A673 (cell line): ENCODE data around the gene AP2B1. TPM values are rescaled to one million over a fixed set of nuclear protein-coding genes. Genes with fewer than 3 reads are reported as not detected.

ENCODE experiments used
- BruUV-seq: library from RNA; stranded (reverse); fragments of 400-500 nt; replicated peaks from 2 replicates; lab custom pipeline; 2021; lab: Mats Ljungman, UMichigan
- CTCF ChIA-PET: fragments of 300-600 bp; sonication (Branson Sonifier 250); formaldehyde crosslinking; loops from one replicate; lab custom pipeline; 2022; ENCODE audit warnings: antibody characterized with exemption; lab: Charles Lee
- POLR2A ChIA-PET: fragments of 300-600 bp; sonication (Branson Sonifier 250); formaldehyde crosslinking; loops from one replicate; lab custom pipeline; 2022; ENCODE audit warnings: antibody characterized with exemption; ENCODE audit not compliant: low non-redundant PET; lab: Charles Lee
- DNase-seq: peaks from one replicate; pipeline ENCODE4 v3.0.0-alpha.2; 2015; ENCODE audit warnings: low spot score
- H3K27ac ChIP-seq: fragments of 200-600 bp; sonication (generic); 2 replicates; pipeline ENCODE4 v1.5.1; 2016; ENCODE audit warnings: mixed run types, low read depth, mild to moderate bottlenecking, mixed read lengths, antibody characterized with exemption, low read length; ENCODE audit not compliant: poor library complexity, severe bottlenecking
- H3K27me3 ChIP-seq: fragments of 200-600 bp; sonication (generic); replicated peaks from 2 replicates; pipeline ENCODE4 v1.6.1; 2017; ENCODE audit warnings: mixed run types, low read depth, mild to moderate bottlenecking, mixed read lengths, antibody characterized with exemption, low read length; ENCODE audit not compliant: insufficient read depth, poor library complexity
- H3K36me3 ChIP-seq: fragments of 200-600 bp; sonication (generic); 2 replicates; pipeline ENCODE4 v1.6.1; 2016; ENCODE audit warnings: mixed run types, mild to moderate bottlenecking, mixed read lengths, antibody characterized with exemption, low read length; ENCODE audit not compliant: insufficient read depth, poor library complexity, severe bottlenecking
- H3K4me1 ChIP-seq: fragments of 200-600 bp; sonication (generic); 2 replicates; pipeline ENCODE4 v1.6.1; 2017; ENCODE audit warnings: mixed run types, mild to moderate bottlenecking, mixed read lengths, antibody characterized with exemption, low read length; ENCODE audit not compliant: insufficient read depth, poor library complexity, severe bottlenecking
- H3K4me3 ChIP-seq: fragments of 200-600 bp; sonication (generic); 2 replicates; pipeline ENCODE4 v1.5.1; 2016; ENCODE audit warnings: low read depth, mixed run types, mild to moderate bottlenecking, mixed read lengths, low read length; ENCODE audit not compliant: poor library complexity, severe bottlenecking
- H3K9me3 ChIP-seq: fragments of 200-600 bp; sonication (generic); 2 replicates; pipeline ENCODE4 v1.6.1; 2016; ENCODE audit warnings: mixed run types, low read depth, mild to moderate bottlenecking, mixed read lengths, antibody characterized with exemption, low read length; ENCODE audit not compliant: poor library complexity, severe bottlenecking
- EZH2 ChIP-seq: fragments of 200-600 bp; sonication (generic); IDR thresholded peaks from 2 replicates; pipeline ENCODE4 v1.6.1; 2017; ENCODE audit warnings: borderline replicate concordance, low read depth, mild to moderate bottlenecking, mixed read lengths, antibody characterized with exemption, low read length; ENCODE audit not compliant: poor library complexity, severe bottlenecking
- intact Hi-C: fragments of 100-400 bp; cut with micrococcal nuclease; formaldehyde crosslinking; loops from one replicate; pipeline ENCODE4 v1.10.0; 2022; ENCODE audit not compliant: unreplicated experiment
- total RNA-seq: library from RNA; stranded (reverse); gene quantifications from 2 replicates; pipeline ENCODE4 v1.2.3, GENCODE V29; 2021
- TF ChIP-seq, protein P1 (sequence below): fragments of 300-800, 200-600 bp; sonication (generic); conservative IDR thresholded peaks from 2 replicates; pipeline ENCODE4 v1.5.1; 2017; ENCODE audit warnings: low read depth, mild to moderate bottlenecking, antibody characterized with exemption, low read length, moderate library complexity, mixed read lengths

The AP2B1 gene
- total RNA-seq, 1 experiment from 2014 or later: 124 TPM

GRCh38 chr17:35748341-35748841, 161.3 kb downstream of the AP2B1 start:
- H3K9me3 ChIP-seq: no peaks in the 10 kb centered on the region
- ChIA-PET POLR2A (no interaction called here), CTCF (interaction anchor here (1.6 kb wide), 1 partner anchor 137 kb away, joined by 4 read pairs; no protein-coding TSS in a partner anchor)
- no peaks in the 10 kb centered on the region for H3K27me3 ChIP-seq
- no peak overlapping the region for H3K27ac ChIP-seq
- BruUV-seq: no TSS peak
- no peak overlapping the region for H3K4me3 ChIP-seq
- TF ChIP-seq, protein P1, sequence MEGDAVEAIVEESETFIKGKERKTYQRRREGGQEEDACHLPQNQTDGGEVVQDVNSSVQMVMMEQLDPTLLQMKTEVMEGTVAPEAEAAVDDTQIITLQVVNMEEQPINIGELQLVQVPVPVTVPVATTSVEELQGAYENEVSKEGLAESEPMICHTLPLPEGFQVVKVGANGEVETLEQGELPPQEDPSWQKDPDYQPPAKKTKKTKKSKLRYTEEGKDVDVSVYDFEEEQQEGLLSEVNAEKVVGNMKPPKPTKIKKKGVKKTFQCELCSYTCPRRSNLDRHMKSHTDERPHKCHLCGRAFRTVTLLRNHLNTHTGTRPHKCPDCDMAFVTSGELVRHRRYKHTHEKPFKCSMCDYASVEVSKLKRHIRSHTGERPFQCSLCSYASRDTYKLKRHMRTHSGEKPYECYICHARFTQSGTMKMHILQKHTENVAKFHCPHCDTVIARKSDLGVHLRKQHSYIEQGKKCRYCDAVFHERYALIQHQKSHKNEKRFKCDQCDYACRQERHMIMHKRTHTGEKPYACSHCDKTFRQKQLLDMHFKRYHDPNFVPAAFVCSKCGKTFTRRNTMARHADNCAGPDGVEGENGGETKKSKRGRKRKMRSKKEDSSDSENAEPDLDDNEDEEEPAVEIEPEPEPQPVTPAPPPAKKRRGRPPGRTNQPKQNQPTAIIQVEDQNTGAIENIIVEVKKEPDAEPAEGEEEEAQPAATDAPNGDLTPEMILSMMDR: no peak
- intact Hi-C loops: loop anchor here (5.0 to 10.0 kb wide), 3 partner anchors 206 to 576 kb away; no protein-coding TSS in a partner anchor
- no peaks in the 10 kb centered on the region for H3K36me3 ChIP-seq
- H3K4me1 ChIP-seq: no peaks in the 10 kb centered on the region
- no peak for DNase-seq

DNA sequence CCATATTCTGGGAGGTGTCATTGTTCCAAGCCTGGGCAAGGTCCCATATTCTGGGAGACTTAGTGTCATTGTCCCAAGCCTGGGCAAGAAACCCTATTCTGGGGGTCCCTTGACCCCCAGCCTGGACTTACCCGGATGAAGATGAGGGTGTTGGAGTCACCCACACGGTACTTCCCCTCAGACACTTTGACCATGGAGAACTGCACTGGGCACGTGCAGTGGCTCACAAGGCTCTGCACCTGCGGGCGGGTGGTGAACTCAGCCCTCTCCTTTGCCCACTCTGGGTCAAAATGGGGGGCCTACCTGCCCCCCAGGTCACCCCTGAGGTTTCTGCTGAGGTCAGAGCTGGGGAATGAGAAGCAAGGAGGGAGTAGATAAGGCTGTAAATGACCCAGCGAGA, 161.9 kb downstream of the AP2B1 start:
- ChIA-PET POLR2A (no interaction called here), CTCF (no interaction called here)
- DNase-seq: no peak
- no peaks in the 10 kb centered on the region for H3K4me1 ChIP-seq
- no peak overlapping the region for H3K27ac ChIP-seq
- no peaks in the 10 kb centered on the region for H3K36me3 ChIP-seq
- no peaks in the 10 kb centered on the region for H3K27me3 ChIP-seq
- TF ChIP-seq, protein P1: no peak
- TF ChIP-seq EZH2: no peak
- no peaks in the 10 kb centered on the region for H3K9me3 ChIP-seq
- intact Hi-C loops: loop anchor here (5.0 to 10.0 kb wide), 3 partner anchors 207 to 577 kb away; no protein-coding TSS in a partner anchor
- H3K4me3 ChIP-seq: no peak overlapping the region
- no TSS peak for BruUV-seq

DNA sequence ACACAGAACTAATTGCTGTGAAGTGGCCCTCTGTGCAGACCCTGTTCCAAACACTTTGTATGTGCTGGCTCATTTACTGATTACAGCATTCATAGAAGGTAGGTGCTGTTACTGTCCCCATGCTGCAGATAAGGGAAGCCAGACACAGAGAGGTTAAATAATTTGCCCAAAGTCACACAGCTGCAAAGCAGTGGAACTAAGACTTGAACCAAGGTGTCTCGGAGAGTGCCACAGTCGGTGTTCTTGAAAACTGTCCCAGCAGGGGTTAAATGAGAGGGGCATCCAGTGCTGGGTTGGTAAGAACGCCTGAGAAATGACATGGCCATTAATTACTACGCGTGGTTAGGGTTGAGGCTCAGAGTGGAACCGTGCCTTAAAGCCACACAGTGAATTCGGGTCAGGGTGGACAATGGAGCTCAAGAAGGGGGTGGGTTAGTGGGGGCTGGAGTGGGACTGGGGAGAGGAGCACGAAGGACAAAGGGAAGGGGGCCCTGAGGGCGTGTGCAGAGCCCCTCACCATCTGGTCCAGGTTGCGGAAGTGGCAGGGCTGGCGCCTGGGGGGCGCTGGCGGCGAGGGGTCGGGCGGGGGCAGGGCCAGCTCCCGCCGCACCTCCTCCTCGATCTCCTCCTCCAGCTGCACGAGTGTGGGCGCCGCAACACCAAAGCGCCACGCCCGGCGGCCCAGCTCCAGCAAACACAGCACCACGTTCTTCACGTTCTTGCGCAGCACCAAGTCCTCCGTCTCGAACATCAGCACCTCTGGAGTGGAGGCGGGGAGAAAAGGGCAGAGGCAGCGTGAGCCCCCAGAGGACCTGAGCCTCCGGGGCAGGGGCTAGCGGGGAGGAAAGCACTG, 162.7 kb downstream of the AP2B1 start:
- no peaks in the 10 kb centered on the region for H3K27me3 ChIP-seq
- H3K4me3 ChIP-seq: no peak overlapping the region
- no peaks in the 10 kb centered on the region for H3K9me3 ChIP-seq
- no peaks in the 10 kb centered on the region for H3K4me1 ChIP-seq
- H3K27ac ChIP-seq: no peak overlapping the region
- DNase-seq: no peak
- ChIA-PET CTCF (interaction anchor here (0.6 kb wide), 1 partner anchor 52 kb away, joined by 3 read pairs; no protein-coding TSS in a partner anchor), POLR2A (no interaction called here)
- intact Hi-C loops: loop anchor here (5.0 to 10.0 kb wide), 3 partner anchors 207 to 577 kb away; no protein-coding TSS in a partner anchor
- H3K36me3 ChIP-seq: no peaks in the 10 kb centered on the region
- no TSS peak for BruUV-seq
- TF ChIP-seq, protein P1: no peak
- no peak for TF ChIP-seq EZH2
